Raji (cell line): Measurements from ENCODE around the gene CCDC9B.

Source experiments
- POLR2A ChIP-seq: IDR thresholded peaks from 2 replicates; pipeline ENCODE4 v1.6.1; 2011; ENCODE audit warnings: low read depth, low read length, control low read depth; ENCODE audit not compliant: insufficient read depth

The CCDC9B gene

DNA sequence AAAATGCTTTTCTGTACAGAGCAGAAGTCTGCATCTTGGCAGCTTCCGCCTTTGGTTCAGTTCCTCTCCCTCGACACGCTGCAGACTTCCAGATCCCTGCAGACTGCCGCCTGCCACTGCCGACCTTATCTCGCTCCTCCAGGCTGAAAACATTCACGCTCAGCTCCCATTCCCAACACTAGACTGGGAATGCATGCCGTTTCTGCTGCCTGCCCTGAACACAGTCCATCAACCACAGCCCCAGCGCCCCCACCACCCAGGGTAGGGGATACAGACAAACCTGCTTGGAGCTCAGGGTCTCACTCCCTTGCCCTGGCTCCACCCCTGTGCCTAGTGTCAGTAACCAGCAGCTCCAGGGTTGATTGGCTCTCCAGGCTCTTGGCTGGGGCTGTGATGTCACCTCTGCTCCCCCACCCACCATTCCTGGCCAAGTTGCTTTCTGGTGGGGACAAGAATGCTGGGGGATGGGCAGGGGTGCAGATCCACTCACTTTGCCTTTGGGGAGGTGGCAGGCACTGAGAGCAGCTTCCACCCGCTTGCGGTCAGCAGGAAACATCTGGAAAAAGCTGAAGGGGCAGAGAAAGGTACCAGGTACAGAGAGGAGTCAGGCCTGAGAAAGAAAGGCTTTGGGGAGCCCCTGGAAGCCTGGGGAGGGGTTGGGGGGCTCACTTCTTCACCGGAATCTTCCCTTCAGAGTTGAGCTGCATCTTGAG is 39.1 kb downstream of the CCDC9B start:
- TF ChIP-seq POLR2A = no peak

DNA sequence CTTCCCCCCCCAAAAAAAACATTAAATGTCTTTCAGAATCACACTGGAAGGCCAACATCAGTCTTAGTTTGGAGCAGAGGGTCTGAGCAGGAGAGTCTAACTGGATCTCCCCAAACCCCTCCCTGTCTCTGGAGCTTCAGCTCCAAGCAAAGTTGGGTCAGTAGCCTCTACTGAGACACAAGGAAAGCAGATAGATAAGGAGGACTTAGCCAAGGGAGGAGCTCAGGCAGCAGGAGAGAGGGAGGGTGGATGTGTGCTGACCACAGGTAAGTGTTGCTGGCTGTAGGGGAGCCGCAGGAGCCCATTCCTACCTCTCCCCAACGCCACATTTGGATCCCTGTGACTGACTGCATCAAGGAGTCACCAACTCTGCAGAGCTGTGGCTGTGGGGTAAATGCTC is 40.0 kb downstream of the CCDC9B start:
- TF ChIP-seq POLR2A = no peak

DNA sequence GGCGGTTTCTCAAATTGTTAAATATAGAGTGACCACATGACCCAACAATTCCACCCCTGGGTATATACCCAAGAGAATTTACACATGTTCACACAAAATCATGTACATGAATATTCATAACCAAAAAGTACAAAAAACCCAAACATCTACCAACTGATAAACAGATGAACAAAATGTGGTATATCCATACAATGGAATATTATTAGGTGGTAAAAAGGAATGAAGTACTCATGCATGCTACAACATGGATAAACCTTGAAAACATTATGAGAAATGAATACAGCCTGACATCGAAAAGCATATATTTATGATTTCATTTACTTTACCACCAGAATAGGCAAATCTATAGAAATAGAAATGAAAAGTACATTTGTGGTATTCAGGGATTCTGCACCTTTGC is 40.4 kb downstream of the CCDC9B start:
- no peak for TF ChIP-seq POLR2A

DNA sequence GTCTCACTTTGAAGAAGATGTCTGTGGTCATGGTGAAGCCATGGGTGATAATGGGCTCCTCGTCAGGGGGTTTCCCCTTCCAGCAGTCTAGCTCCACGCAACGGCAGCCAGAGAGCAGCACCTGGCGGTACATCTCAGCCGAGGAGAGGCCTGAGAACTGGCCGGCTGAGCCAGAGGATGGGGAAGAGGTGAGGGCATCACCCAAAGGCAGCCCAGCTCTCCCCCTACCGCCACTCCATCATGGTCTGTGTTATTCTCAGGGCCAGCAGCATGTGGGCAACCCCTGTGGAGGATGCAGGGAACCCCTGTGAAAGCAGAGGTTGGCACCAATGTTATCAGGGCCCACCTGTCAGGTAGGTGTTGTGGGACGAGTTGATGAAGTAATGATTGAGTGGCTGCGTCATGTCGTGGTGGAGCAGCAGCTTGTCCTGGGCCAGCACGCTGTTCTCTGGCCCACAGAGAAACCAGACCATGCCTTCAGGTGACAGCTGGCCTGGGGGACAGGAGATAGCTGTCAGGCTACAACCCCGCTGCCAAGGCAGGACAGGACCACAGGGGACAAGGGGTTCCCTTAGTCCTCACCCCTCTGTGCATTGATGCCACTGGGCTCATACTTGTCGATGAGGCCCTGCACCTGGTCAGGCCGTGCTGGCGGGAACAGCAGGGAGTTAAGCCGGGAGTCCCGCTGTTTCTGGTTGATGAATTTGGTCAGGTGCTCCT is 42.4 kb downstream of the CCDC9B start:
- no peak for TF ChIP-seq POLR2A

DNA sequence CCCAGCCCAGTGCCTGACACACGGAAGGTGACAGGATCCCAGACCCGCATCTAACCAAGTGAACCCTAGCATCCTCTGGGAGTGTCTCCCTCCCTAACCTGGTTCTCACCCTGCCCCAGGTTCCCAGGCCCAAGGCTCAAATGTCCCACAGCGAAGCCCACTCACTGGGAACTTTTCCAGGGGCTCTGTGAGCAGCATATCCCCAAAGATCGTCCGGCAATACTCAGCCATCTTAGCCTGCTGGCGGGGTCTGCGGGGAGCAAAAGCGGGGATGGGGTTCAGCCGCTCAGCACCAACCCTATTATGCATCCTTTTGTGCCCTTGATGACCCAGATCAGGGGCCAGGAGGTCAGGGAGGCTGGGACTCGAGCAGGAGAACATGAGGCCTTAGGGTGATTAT is 43.4 kb downstream of the CCDC9B start:
- TF ChIP-seq POLR2A = no peak

DNA sequence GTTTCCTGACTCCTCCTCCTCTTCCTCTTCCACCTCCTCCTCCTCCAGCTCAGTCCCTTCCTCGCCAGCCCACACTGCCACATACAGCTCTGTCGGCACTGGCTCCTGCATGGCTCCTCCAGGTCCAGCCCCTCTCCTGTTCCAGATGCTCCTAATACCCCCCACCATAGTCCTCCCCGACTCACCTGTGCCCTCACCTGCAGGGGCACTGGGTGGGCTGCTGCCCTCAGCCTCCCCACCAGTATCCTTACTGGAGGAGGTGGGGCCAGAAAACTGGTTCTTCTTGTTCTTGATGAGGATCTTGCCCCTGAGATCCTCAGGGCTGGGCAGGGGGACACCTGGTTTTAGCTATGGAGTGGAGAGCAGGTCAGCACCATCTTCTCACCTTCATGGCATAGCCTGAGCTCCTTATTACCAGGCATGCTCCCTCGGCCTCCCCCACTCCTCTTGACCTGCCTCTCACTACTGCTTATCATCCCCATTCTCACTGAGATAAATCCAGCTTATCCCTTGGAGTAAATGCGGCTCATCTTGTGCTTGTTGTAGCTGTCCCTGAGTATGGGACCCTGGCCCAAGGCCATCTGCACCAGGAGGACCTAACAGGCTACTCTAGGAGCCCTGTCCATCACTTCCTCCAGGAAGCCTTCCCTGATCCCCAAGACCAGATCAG is 44.0 kb downstream of the CCDC9B start:
- TF ChIP-seq POLR2A = no peak

DNA sequence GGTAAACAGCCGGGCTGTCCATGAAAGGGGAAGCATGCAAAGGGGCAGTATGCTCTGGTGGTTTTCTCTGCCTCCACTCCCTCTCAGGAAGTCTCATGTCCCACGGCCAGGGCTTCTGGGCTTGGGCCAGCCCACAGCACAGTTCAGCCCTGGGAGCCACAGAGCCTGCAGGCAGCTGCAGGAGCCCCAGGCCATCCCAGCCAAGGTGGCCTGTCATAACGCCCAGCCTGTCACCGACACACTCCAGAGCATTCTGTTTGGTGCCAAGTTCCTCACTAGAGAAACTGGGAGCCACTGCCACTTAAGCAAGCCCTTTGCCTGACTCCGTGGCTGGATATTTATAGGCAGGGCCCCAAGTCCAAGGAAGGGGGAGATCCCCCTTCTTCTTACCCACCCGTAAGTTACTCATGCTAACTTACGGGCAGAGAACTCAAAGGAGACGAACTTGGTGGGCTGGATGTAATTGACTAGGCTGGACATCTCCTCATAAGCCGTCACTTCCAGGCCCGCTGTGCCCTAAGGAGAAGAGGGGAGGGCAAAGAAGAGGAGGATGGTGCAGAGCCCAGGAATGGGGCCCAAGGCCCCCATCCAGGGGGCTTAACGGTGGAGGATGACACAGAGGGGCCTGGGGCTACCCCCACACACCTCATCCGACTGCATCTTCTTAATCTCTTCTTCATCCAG is 44.7 kb downstream of the CCDC9B start:
- no peak for TF ChIP-seq POLR2A

DNA sequence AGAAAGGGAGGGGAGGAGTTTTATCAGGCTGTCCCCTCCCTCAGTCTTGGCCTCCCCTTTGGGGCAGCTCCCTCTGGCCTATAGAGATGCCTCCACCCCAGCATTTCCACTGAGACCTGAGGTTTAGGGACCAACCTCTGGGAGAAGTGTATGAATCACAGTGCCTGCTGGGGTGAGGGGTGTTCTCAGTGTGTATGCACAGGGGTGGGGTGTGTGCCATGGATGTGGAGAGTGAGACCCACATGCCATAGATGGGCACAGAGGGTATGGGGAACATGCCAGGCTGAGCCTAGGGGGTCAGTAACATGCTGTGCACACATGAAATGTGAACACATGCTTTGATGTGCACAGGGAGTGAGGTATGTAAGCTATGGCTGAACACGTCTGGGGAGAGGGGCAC is 45.4 kb downstream of the CCDC9B start:
- no peak for TF ChIP-seq POLR2A

DNA sequence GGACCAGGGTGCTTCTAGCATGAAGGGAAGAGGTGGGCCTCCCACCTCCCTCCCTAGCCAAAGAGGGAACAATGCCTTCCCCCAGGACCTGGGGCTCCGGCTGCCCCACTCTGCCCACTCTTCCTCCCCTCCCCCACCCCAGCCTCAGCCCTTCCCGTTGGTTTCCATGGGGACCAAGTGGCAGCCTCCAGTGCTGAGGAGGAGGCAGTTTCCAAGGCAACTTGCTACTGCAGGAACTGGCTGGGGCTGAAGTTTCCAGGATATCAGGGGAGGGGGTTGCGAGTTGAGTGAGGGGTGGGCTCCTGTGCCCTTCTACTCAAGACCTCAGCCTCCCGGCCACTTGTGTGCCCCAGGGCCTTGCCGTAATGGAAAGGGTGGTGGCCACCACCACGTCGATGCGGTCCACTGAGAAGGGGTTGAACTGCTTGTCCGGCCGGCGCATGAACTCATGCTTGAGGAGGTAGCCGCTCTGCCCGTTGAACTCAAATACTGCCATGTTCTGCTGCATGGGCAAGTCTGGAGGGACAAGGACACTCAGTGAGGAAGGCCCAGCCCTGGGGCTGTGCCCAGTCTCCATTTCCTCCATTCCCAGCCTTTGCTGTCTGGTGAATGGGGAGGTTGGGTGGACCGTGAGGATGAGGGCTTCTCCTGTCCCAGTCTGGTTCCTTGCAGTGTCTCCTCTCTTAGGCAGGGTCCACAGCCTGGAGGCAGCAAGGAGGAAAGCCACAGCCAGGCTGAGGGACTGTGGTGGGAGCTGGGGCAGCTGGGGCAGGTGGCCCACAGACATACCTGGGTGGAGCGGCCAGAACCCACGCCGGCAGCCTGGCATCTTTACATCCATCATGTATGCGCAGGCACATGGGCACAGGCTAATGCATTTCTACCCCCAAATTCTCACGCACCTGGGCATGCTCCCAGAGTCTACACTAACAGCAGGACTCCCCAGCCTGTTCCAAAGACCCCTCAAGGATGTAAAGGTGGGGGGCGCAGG is 46.5 kb downstream of the CCDC9B start:
- no peak for TF ChIP-seq POLR2A

DNA sequence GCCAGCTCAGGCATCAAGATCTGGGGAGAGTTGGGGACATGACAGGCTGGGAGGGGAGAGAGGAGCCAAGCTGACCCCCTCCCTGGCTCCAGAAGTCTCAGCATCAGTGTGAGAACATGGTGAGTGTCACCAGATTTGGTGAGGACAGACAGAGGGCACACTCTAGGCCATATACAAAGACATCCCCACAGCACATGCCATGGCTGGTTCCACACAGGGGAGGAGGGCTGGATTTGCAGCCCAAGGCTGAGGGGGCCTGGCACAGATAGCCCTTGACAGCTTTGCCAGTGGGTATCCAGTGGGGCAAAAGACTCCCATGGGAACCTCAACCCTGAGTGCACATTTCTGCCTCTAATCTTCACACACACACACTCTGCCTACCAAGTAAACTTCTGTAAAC is 47.7 kb downstream of the CCDC9B start:
- no peak for TF ChIP-seq POLR2A

DNA sequence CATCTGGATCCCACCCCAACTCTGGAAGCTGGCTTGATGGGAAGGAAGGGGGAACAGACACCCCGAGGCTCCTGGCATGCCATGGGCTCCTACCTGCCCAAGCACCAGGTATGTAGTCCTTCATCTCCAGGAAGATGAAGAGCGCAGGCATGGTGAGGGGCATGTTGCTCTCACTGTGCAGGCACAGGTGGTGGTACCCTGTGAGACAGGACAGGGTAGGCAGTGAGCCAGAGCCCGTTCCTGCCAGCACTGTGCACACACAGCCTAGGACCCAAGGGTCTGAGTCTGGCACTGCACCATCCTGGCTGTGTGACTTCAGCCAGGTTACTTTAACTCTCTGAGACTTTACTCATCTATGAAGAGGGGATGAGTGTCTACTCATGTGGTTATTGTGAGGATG is 48.5 kb downstream of the CCDC9B start:
- TF ChIP-seq POLR2A = no peak

DNA sequence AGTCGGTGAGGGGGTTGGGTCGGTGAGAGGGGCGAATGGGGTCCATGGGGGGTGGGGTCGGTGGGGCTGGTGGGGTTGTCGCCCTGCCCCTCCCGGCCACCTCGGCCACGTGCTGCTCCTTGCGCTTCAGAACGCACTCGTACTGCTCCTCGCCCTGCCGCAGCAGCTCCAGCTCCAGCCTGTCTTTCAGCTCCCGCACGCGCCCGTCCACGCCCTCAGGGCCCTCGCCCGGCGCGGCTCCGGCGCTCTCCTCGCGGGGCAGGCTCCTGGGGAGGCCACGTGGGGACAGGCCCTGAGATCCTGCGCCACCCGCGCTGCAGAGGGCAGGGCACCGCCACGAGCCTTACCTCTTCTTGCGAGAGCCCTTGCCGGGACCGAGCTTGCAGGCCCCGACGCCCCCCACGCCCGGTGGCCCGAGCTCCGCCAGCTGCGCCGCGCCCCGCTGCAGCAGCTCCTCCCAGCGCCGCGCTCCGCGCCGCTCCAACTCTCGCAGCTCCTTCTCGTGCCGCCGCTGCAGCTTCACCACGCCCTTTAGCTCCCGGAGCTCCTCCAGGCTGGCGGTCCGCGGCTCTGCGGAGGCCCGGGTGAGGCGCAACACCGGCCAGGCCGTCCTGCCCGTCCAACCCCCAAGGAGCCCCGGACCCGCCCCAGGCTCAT is 49.7 kb downstream of the CCDC9B start:
- no peak for TF ChIP-seq POLR2A

DNA sequence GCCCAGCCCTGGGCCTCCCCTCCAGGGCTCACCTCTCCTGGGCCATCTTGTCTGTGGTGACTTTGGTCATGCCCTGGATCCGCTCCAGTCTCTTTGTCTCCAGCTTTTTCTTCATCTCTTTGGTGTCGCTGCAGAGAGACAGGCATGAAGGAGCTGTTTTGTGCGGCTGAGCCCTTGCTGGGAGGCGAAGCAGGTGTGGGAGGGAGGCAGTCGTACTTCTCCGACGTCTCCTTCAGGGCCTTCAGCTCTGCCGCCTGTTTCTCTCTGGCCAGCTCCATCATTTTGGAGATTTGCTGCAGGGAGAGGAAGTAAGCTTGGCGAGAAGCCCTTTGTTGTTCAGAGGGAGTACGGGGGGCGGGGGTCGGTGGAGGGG is 50.2 kb downstream of the CCDC9B start:
- TF ChIP-seq POLR2A = no peak
